Stimulated activated CD4-positive, alpha-beta T cell treated with anti-CD3 and anti-CD28 coated beads, Interleukin-1b, Interleukin-23, amount 100 ng/mL, for 4 hours (primary cell): ENCODE results near the gene DLGAP5.

Experiments used
- DNase-seq, 2 donors: peaks; one replicate each; pipeline ENCODE4 v3.0.0-alpha.2; 2020; ENCODE audit warnings: low read depth in 2 of 2

Gene DLGAP5

DNA sequence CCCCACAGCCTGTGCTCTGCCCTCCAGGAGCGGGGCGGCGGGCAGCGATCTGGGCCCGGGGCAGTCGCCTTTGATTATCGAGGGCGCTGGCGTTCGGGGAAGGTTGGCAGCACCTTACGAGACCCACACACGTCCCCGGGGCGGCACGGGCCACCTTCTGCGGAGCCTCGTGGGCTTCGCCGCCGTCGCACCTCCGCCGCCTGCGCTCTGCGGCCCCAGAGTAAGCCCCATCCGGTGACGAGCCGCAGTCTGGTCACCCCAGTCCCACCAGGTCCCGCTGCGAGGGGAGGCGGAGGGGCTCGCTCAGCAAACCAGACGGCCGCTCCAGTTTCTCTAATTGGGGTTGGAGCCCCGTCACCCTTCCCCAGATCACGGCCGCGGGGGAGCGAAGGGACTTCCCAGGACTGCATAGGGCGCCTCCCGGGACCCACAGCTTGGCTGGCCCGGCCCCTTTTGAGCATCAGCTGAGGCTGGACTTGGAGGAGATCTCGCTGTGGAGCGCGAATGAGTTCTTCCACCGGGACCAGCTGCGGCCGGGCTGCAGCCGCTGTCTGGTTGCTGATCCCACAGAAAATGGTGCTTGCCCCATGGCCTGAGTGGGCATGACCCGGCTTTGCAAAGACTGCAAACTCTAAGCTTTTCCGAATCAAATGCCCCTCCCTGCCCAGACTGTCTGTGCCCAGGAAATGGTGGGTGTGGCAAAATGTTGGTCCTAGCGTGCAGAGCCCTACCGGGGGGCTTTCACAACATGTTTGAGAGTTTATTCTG is 61.8 kb downstream of the DLGAP5 start:
- DNase-seq: peak; percentile 32 to 49

DNA sequence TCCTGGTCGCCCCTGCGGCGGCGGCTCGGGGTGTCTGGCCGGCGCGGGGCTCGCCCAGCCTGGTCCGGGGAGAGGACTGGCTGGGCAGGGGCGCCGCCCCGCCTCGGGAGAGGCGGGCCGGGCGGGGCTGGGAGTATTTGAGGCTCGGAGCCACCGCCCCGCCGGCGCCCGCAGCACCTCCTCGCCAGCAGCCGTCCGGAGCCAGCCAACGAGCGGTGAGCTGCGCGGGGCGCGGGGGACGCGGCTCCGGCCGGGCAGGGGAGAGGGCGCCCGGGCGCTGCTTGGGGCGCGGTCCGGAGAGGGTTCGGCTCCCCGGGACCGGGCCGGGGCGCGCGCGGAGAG is 62.3 kb downstream of the DLGAP5 start, which contains the start of gene LGALS3:
TSS of gene LGALS3 (plus strand) at position 167 of the 342 bp plus-strand sequence. CDS start 8,122 bp downstream, outside the sequence.
- peak; percentile 17 to 40 for DNase-seq

DNA sequence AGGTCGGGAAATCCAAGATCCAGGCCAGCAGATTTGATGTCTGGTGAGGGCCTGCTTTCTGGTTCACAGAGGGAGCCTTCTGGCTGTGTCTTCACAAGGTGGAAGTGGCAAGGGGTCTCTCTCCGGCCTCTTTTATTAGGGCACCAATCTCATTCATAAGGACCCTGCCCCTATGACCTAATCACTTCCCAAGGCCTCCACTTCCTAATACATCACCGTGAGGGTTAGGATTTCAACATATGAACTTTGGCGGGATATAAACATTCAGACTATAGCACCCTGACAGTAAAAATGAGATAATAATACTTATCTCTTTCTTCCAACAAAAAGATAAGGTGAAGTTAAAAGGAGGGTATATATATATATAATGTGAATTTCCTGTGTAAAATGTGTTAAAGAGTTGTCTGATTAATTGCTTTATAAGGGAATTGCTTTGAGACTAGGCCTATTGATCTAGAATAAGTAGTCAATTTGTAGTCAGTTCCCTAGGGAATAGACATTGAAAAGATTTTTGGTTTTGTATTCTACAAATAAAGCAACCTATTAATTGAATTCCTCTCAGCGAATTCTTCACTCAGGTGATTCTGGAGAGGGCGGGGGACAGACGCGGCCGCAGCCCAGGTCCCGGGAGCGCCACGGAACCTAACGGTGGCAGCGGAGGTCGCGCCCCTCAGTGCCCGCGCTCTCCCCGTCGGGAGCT is 62.8 kb downstream of the DLGAP5 start:
- DNase-seq: no peak

DNA sequence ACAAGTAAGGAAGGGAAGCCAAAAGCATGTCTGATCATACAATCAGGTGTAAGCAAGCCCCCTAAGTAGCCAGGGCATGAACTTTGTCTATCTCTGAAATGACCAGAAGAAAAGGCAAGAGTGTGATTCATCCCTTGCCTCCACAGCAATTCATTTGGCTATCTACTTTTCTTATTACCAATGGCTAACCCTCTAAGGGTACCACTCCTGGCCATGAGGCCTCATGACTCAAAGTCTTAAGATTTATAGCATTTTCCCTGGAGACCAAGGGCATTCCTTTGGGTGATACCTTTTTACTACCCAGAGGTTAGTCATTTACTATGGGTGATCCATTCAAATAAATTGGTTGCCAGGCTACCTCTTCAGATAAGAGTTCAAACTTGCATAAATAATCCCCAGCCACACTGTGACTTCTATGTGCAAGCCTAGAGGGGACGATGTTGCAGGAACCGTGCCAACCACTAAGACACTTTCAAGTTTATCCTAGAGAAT is 63.9 kb downstream of the DLGAP5 start:
- no peak for DNase-seq

DNA sequence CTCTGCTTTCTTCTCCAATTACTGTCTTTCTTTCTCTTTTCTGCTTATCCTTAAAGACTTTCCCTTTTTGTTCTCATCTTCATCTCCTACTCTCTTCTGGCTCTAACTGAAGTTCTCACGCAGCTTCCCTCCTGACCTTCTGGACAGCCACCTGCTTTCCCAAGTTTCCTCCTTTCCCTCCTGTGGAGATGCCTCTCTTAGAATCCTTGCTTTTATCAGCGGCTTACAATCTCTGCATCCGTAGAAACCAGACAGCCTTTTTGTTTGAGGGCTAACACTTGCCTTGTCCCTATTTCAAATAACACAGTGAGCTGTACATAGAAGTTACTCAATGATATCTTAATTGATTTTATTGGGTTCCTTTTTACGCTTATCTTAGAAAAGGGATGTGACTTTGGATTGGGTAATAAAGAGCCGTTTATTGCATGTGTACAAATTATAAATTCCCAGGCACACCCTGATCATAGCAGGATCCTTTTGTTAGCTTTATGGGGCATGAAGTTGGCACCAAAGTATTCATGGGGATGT is 64.4 kb downstream of the DLGAP5 start:
- DNase-seq: no peak

DNA sequence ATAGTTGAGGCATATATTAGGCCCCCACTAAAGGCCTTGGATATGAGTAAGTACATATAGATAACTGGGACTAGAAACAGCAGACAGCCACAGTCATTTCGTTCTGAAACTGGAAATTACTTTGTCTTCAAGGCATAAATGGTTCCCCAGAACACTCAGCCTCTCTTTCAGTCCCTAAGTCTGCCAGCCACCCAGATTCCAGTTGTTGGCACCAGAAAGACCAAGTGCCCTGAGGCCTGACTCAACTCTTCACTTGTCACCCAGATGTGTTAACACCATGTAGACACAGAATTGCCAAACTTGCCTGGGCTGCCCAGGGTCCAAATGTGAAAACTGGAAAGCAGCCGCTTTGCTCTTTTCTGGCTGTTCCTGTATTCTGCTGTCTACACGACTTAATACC is 65.4 kb downstream of the DLGAP5 start:
- no peak for DNase-seq

DNA sequence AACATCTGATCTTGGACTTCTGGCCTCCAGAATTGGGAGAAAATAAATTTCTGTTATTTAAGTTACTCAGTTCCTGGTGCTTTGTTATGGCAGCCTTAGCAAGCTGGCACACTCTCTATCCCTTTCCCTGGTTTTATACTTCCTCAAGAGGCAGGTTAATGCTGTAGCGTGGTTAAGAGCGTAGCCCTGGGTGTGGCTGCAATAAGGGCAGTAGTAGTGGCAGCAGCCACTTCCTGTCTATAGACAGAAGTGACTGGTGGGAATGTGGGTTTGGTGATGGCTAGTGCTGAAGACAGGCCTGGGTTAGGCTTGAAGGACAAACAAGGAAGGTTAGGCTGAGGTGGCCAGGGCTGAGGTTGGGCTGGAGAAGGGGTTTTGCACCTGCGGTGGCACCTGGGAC is 66.0 kb downstream of the DLGAP5 start:
- no peak for DNase-seq

DNA sequence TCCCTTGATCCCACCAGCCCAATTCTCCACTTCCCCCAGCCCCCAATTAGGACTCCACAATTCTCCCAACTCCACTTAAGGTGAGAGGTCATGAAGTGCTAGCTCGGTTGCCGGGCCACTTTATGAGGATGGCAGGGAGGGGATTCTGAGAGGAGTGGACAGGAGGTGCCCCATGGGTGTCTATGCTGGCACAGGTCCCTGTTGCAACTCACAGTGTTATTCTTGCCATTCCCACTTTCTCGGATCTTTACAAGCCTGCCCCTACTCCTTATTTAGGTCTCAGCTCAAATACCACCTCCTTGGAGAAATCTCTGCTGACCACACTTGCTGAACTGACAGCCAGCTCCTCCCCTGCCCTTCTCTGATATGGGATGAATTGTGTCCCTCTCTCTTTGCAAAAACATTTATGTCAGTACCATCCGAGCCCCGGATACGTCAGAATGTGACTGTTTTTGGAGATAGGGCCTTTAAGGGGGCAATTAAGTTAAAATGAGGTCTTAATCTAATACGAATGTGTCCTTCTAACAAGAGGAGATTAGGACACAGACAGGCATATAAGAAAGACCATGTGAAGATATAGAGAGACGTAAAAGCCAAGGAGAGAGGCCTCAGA is 66.5 kb downstream of the DLGAP5 start:
- DNase-seq: no peak

DNA sequence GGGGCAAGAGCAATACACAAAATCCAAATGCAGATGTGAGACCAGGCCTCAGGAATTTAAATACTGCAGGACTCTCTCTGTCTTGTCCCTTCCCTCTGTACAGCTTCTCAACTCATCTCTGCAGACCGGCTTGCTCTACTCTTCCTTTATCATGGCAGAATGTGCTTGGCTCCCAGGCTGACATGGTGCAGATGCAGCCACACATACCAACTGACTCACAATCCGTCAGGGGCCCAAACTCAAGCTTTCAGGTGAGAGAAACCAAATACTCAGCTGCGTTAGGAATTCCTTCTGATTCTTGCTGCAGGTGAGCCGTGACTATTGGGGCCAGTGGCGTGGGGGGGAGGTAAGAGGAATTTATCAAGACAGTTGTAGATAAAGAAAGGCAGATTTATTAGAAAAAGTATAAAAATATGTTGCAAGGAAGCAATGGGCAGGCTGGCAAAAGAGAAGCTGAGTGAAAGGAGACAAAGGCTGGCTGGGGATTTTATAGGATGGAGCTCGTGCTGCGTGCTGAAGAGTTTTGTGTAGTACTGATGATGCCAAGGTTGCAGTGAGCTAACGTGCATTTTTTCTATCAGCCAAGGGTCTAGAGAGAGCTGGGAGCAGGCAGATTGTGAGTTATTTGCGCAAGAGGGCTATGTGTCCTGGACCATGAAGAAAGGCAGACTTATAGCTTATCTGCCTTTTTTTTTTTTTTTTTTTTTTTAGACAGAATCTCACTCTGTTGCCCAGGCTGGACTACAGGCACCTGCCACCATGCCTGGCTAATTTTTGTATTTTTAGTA is 67.3 kb downstream of the DLGAP5 start:
- no peak for DNase-seq

DNA sequence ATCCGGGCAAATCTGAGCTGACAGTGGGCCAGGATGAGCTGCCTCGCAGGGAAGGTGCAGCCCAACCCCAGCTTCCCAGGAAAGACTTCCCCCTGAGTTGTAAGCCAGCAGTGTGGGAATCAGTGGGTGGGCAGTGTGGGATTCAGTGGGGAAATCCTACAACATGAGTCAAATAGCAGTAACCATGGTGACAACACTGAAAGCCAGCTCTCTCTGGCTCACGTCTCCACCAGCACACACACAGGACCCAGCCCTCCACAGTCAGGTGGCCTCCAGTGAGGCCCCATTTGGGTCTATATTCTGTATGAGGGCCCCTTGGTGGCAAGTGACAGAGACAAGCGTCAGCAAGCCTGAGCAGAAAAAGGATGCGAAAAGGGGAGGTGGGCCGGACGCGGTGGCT is 68.3 kb downstream of the DLGAP5 start:
- DNase-seq: no peak

DNA sequence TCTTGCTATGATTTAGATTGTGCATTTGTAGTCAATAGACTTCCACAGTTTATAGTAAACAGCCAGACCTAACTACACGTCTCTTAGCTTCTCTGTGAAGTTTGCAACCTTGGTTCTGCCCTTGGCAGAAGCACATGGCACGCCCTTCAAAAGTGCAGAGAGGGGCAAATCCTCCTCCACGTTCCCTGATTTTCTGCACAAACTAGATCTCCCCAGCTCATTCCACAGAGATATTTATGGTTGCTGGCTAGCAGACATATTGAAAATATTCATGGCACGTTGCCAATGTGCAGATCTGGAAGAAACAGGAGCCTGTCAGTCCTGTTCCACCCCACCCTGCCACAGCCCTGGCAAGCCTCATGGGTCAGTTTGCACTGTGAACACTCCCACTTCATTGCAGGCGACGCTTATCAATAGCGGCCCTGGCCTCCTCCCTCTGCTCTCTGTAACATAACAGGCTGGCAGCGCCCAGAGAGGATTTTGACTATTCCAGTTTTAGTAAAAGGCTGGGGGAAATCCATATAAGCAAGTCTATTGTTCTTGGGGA is 68.9 kb downstream of the DLGAP5 start:
- no peak for DNase-seq

DNA sequence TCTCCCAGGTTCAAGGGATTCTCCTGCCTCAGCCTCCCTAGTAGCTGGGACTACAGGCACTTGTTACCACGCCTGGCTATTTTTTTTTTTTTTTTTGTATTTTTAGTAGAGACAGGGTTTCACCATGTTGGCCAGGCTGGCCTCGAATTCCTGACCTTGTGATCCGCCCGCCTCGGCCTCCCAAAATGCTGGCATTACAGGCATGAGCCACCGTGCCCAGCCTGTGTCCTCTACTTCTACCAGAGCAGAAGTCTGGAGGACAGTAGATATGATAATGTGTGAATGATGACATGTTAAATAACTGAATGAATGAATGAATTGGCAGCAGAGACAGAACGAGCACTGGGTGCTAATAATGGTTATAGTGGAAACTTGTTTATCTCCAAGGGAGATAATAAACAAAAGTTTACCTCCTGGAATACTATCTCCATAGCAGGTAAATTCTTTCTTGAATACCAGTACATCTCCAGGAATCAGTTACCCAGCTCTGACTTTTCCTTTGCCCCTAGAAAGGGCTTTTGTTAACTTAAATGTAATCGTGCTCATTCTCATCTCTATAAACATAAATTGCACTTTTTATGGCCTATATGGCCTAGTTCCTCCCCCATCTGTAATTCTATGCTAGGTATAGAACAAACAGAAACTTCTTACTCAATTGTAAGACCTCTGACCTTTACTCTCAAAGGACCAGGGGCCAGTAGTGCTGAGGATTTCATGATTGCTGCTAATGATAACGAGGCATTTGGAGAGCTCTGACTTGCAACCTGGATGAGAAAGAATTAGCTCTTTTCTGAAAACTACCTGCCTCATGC is 69.6 kb downstream of the DLGAP5 start:
- DNase-seq: no peak

DNA sequence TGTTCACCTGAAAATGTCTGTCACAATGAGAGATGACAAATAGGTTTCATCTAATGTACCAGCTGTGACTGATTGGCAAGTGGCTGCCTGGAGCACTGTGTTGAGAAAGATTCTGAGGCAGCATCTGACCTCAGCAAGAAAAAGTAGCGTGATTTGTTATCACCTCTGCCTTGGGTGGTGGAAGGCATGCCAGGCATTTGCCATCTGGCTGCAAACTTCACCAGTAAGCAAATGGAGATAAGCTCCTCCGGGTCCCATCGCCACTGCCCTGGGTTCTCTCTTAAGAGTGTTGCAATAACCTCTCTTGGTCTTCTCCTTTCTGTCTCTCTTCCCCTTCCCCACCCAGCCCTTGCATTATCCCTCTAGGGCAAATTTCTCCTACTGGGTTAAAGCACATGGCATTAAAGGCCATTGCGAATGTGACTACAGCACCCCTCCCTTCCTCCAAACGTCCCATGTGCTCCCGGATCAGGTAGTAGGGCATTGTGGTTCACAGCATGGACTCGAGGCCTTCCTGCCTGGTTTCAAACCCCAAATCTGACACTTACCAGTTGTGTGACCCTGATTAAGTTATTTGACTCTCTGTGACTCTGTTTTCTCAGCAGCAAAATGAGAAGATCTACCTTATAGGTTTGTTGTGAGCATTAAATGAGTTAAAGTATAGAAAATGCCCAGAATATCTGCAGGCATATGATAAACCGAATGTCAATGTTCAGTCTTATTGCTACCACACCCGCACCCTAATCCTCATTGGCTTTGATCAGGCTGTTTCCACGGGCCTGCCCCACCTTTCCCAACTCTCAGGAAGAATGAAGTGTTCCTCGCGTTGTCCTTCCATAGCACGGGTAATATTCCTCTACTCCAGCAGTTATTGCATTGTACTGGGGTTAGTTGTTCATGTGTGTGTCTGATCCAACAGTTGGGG is 70.6 kb downstream of the DLGAP5 start:
- DNase-seq: no peak

DNA sequence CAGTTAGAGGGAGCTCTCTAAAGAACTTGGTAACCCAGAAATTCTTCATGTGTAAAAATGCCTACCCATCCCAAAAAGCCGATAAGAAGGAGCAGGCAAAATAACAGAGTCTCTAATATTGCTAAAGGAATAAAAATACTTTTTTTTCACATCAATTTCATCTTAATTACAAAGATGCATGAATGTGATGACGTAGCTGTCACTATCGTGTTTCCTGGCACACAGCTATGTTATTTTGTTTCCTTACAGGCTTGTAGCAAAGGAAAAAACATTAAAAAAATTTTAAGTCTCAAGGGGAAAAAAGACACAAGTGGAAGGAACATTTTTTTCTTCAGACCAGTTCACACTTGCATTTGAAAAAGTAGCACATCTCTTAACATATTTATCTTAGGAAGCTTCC is 72.6 kb downstream of the DLGAP5 start:
- DNase-seq: no peak

DNA sequence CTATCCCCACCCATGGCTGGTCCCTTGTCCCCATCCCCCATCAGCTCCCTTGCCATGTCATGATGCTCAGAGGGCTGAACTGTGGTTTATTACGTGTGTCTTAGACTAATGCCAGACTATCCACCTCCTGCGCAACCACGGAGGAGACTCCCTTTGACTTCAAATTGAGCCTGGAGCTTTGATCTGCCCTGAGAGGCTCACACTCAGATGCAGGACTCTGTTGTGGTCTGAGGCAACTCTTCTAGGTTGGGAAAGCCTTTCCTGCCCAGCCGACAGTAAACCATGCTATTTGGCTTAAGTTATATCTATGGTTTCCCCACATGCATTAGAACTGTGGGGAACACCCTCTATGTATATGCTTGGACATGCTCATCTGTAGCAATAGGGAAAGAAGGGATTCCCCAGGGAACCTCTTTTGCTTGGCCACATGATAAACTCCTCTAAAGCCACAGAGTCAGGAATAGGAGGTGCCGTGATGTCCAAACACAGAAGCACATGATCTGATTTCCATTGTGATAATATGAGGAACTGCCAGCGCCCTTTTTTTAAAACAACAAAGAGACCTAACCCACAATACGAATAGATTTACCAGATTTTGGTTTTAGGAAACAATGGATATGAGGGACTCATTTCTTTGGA is 73.5 kb downstream of the DLGAP5 start:
- no peak for DNase-seq

DNA sequence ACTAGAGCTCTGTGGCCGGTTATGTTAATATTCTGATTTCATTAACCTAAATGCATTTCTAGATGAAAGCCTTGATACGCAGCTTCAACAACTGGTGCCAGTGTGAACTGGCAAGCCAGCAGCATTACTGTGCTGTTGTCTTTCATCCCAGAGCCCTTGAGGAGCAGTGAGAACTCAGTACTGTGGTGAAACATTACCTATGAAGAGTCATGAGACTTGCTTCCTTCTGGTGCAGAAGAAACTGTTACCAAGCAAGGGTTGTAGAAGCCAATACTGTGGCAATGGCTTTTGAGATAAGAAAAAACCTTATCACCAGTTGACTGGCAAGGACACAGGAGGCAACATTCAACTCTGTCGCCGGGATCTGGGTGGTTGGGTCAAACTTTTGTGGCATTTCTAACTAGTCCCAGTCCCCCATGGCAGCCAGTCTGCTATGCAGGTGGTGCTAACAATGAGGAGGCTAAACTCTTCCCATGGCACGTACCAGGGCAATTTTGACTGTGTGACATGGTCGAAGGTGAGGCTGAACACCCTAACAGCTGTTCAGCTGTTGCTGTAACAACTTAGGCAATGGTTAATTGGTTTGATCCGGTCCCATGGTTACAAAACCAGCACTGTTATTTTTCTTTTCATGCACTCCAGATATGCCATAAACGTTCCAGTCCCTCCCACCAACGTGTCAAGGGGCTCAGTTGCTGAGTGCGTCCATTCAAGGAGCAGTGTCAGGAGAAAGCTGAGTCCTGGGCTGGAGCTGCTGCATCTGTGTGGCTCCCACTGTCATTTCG is 74.9 kb downstream of the DLGAP5 start:
- DNase-seq: no peak

DNA sequence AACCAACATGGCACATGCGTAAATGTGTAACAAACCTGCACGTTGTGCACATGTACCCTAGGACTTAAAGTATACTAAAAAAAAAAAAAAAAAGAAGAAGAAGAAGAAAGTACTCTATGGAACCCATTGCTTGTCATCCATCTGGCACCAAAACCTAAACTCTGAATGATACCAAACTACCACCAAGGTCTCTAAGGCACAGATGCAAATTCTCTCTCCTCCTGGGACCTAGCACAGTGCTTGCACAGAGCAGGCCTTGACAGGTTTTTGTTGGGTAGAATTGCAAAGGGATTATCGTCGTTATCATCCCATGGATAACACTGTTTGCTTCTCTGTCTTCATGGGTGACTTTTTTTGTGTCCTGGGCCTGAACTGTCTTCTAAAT is 75.5 kb downstream of the DLGAP5 start:
- no peak for DNase-seq

DNA sequence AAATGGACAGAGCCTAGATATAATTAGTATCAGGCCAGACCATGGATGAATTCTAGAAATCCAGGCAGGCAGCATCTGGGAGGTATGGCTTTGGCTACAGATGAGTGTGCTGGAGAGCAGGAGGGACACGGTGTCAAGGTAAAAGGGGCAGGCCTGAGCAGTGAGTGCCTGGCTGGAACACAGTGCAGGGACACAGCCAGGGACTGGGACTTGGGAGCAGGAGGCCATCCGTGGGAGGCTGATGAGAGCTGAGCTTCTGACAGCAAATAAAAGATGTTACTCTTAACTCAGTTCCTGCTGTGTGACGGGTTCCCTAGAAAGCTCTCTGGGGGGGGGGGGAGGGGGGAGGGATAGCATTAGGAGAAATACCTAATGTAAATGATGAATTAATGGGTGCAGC is 75.9 kb downstream of the DLGAP5 start:
- DNase-seq: no peak
